GM21515 (cell line): Measurements from ENCODE around the gene CHRNB1.

Experiments used
- ATAC-seq: cut with Tn5 transposase; IDR thresholded peaks from one replicate; pipeline ENCODE4 v1.9.1; 2021; ENCODE audit not compliant: unreplicated experiment

The CHRNB1 gene, protein sequence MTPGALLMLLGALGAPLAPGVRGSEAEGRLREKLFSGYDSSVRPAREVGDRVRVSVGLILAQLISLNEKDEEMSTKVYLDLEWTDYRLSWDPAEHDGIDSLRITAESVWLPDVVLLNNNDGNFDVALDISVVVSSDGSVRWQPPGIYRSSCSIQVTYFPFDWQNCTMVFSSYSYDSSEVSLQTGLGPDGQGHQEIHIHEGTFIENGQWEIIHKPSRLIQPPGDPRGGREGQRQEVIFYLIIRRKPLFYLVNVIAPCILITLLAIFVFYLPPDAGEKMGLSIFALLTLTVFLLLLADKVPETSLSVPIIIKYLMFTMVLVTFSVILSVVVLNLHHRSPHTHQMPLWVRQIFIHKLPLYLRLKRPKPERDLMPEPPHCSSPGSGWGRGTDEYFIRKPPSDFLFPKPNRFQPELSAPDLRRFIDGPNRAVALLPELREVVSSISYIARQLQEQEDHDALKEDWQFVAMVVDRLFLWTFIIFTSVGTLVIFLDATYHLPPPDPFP

DNA sequence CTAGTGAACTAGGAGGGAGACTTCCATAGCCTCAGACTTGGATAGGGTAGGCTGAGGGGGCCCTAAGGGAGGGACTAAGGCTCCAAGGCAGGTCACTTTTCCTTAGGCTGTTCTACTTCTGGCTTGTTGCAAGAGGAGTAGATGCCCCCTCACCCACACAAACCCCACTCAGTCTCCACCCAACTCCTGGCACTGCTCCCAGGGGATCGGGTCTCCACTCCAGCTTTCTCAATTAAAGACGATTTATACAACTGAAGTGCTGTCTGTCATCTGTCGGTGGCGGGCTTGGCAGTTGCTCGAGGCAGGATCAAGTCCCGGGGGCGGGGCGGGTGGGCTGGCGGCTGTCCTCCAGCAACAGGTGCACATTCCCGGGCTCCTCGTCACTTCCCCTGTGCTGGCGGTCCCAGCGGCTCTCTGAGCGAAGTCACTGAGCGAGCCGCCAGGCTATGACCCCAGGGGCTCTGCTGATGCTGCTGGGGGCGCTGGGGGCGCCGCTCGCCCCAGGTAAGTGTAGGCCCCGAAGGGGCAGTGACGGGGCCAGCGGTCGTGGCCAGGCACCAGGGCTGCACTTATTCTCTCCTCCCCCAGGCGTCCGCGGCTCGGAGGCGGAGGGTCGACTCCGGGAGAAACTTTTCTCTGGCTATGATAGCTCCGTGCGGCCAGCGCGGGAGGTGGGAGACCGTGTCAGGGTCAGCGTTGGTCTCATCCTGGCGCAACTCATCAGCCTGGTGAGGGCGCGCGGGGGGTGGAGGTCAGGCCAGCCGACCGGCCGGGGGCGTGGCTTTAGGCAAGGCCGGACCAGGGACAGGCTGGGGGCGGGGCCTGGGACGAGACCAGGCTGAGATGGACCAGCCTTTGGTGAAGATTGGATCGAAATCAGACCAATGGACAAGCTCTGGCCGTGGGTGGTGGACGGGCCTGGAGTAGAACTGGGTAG lies at the start of gene CHRNB1:
TSS of gene CHRNB1 (plus strand) at position 380 of the 937 bp plus-strand sequence. CDS start at position 447, 67 bp downstream.
- ATAC-seq = no peak

DNA sequence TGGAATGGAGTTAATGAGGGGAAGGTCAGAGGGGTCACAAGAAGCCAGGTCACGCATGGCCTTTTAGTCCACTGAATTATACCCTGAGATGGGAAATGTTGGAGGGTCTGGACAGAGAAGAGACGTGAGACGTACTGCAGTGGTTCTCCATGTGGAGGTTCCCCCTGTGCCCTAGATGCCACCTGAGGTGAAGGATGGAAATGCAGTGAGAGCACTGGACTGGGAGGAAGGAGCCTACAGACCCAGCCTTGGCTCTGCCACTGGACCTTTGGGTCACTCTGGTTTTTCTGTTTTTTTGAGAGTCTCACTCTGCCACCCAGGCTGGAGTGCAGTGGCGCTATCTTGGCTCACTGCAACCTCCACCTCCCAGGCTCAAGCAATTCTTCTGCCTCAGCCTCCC lies 48.7 kb upstream of the CHRNB1 start:
- no peak for ATAC-seq

DNA sequence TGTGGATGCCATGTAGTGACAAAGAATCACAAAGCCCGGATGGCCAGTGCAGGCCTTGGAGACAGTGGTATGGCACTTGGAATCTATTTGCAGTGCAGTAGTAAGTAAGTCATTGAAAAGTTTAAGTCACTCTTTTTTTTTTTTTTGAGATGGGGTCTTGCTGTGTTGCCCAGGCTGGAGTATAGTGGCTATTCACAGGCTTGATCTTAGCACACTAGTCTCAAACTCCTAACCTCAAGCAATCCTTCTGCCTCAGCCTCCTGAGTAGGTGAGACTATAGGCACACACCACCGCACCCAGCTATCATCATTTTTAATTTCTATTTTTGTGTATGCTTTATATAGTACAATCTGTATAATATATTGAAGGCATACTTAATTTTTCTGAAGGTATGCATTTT lies 46.2 kb upstream of the CHRNB1 start:
- no peak for ATAC-seq

DNA sequence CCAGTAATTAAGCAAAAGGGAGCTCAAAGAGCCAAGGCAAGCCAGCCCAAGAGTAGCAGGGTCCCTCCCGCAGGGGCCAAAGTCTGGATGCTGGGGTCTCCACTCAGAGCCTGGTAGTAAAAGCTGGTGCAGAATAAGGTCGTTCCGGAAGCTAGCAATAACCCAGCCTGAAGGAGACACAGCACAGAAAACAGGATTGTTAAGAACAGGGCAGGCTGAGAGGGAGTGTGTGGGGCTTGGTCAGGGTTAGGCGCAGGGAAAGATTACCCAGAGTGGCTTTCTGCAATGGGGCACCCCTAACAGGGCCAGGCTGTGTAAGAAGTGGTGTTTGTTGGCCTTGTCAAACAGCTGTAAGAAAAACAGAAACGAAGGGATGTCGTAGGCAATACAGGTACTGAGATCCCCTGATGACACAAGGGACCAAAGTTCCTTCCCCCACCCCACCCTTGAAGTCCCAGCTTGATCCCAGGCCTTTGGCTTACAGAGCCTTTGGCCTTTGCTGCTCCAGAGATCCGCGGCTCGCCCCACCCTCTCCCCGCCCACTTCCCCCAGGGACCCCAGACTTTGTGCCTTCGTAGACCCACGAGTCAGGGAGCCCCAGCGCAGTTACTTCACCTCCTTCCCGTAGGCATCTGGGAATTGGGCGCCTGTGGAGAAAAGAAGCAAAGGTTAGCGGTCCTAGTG lies 41.7 kb upstream of the CHRNB1 start:
- ATAC-seq = no peak

DNA sequence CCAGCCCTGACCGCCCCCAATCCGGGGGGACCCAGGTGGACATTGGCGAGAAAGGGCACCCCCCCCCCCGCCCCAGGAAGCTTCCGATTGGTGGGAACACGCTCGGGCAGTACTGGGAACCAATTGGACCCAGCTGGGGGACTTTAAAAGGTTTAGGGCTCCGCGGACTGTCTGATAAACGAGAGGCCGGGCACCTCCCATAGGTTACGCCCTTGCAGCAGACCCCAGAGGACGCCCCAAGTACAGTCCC lies 41.2 kb upstream of the CHRNB1 start:
- no peak for ATAC-seq

DNA sequence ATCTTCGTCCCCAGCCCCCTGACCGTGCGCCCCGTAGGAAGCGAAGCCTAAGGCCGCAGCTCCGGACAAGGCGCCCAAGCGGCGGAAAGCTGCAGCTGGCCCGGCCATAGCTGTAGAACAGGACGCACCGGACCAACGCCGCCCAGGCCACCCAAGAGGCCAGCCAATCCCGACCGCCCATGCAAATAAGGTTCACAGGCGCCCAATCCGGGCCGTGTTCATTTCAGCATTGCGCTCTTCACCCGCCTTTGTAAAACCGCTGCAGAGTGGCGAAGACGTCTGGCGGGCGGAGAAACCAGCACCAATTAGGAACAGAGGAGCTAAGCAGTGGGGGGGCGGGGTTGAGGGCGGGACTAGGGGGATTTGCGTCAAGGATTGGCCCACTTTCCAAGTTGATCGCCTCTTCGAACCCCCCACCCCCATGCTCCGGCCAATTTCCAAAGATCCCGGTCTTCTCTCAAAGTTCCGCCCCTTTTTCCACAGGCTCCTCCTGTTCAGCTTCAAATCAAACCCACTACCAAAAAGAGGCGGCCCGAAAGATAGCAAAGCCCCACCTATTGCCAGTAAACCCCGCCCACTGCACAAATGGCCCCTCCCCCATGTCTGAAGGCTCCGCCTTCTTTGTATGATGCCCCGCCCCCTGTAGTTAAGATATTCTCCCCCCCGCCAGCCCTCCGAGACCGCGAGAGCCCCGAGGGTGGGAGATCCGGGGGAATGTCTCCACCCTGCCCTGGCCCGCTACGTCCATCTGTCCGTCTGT lies 40.7 kb upstream of the CHRNB1 start, which contains the start of gene TMEM256:
TSS of gene TMEM256 (minus strand) at position 121 of the 760 bp plus-strand sequence. CDS start at position 108, 13 bp downstream.
- peak; percentile 89 for ATAC-seq

DNA sequence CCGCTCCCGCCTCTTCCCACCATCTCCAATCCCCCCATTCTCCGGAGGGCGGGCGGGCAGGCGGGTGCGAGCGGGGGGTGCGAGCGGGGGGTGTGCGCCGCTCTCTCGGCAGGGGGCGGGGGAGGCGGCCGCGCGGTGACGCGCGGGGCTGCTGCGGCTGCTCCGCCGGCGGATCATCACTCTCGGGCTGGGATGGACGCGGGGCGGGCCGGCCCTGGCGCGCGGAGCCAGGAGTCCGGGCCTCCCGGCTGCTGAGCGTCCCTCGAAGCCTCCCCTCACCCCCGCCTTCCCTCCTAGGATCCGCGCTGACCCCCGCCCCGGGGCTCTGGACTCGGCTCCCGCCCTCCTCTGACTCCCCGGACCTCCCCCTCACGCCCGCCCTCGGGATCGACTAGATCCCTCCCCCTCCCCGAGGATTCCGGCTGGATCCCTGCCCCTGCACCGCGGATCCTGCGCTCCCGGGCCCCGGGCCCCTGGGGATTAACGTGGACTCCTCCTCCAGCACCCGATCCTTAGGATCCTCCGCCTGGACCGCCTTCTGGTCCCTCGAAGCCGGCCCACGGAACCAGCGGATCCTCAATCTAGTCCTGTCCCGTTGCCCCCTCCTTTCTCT lies 40.0 kb upstream of the CHRNB1 start:
- ATAC-seq = peak; percentile 5

DNA sequence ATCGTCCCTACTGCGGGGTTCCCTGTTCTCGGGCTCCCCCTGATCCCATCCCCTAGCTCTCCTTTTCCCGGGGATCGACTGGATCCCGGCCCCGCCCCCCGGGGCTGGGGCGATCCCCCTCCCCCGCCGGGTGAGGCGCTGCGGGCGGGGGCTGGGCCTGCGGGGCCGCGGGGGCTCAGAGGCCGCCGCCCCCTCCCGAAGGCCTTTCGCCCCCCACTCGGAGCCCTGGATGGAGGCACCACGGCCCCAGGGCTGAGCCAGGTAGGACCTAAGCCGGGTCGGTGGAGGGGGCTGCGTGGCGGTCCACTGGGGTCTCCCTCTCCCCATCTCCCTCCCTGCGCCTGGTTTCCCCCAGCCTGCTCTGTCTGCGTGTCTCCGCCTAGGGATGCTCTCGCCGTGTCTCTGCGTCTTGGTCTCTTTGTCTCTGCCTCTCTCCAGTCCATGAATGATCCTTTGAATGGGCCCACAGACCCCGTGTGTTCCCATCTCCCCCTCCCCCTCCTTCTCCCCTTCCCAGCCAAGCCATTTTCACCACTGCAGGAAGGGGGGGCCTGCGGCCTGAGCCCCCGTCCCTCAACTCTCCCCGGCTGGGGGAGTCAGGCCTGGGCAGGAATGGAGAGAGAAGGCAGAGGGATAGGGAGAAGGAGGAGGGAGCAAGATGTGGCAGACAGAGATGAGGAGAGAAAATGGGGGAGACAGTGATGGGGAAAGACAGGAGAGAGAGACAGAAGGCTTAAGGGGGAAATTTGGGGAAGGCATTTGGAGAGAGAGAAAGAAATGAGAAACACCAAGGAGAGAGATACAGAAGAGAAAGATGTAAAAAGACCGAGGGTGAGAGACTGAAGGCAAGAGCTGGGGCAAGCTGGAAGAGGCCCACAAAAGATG lies 39.3 kb upstream of the CHRNB1 start:
- no peak for ATAC-seq

DNA sequence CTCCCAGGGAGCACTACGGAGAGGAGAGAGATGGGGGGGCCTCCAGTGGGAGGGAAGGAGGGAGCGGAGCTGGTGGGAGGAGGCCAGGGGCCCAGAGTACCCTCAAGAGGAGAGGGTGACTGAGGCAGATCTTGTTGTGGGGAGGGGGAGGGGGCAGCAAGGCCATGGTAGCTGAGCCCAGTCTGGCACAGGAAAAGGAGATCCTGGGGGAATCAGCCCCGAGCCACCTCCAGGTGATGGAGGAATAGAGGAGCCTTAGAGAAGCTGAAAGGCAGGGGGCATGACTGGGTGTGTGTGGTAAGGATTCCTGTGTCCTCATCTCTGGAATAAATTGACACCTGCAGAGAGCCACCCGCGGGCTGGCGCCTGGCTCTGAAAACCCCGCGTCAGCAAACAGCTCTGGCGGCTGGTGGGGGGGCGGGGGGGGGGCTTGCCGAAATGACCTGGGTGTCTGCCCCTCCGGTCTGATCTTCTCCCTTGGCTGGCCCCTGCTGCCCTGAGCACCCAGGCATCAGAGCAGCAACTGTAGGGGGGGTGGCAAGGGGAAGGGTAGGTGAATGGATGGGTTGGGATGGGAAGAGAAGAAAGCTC lies 38.5 kb upstream of the CHRNB1 start:
- ATAC-seq = no peak

DNA sequence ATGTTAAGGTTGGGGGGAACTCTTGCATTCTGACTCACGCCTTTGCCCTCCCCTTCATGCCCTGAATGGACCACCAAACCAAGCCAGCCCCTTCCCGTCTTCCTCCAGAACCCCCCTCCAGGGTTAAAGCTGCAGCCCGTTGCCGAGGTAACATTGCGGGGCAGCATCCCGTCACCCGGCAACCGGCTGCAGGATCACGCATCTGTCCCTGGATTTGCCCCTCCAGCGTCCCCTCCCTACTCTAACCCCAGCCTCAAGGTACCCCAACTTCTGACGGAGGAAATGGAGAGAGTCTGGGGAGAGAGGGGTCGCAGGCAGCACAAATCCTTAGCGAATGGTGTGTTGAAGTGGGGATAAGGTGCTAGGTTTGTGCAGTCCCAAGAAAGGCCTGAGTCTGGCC lies 37.8 kb upstream of the CHRNB1 start:
- no peak for ATAC-seq

DNA sequence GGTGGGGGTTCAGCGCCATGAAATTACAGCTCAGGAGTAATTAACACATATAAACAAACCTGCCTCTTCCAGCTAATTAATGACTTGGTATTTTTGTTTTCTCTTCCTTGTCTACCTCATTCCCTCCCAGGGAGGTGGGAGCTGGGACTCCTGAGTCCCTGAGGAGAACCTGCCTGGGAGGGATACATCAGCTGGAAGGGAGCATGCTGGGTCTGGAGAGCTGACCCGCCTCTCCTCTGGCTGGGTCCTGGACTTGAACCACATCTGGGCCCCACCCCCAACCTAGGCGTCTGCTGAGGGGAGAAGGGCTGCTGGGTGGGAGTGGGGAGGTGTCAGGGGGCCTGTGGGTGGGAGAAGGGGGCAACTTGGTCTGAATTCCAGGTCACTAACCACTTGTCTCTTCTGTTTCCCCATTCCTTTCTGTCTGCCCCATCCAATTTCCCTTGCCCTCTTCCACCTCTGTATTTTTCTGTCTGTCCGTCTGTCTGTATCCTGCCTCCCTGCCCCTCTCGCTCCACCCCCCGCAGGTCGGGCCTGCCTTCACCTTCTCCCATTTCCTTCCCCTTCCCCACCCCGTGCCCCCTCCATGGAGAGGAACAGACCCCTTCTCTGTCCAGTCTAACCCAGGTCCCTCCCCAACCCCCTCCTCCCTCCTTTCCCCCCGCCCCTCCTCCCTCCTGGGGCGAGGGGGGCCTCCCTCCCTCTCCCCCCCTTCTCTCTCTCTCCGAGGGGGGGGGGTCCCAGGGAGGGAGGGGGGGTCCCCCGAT lies 37.2 kb upstream of the CHRNB1 start, which contains the start of gene NLGN2:
TSS of gene NLGN2 (plus strand) at position 361 of the 767 bp plus-strand sequence. CDS start 411 bp downstream, outside the sequence.
- ATAC-seq = no peak

DNA sequence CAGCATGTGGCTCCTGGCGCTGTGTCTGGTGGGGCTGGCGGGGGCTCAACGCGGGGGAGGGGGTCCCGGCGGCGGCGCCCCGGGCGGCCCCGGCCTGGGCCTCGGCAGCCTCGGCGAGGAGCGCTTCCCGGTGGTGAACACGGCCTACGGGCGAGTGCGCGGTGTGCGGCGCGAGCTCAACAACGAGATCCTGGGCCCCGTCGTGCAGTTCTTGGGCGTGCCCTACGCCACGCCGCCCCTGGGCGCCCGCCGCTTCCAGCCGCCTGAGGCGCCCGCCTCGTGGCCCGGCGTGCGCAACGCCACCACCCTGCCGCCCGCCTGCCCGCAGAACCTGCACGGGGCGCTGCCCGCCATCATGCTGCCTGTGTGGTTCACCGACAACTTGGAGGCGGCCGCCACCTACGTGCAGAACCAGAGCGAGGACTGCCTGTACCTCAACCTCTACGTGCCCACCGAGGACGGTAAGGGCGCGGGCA lies 36.6 kb upstream of the CHRNB1 start:
- ATAC-seq = no peak

DNA sequence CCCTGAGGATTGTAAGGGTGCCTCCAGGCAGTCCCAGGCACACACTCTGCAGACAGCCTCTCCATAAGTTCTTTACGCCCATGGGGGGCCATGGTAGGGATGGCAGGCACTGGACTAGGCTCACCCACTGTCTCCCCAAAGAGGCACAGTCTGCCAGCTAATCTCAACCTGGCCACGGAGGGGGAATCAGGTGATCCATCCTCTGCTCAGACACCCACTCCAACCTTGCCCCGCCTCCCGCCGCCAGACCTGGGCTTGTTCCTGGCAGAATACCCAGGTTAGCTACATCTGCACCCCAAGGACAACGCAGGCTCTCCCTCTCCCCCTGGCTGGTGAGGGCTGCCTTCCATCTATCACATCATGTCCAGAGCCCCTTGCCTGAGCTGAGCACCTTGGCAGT lies 36.0 kb upstream of the CHRNB1 start:
- no peak for ATAC-seq

DNA sequence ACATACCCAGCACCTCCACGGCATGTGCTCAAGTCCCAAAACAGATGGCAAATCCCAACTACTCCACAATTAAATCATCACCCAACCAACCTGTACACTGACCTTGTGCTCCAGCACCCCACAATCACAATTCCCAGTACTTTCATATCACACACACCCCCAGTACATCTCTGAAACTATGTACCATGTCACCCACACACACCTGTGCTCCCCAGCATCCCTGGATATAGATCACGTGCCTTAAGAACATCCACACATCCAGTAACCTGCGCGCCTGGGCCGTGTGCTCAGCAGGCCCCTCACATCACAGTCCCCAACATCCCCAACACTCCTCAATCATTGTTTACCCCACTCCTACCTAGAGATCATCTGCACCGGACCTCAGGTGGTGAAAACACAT lies 35.1 kb upstream of the CHRNB1 start:
- ATAC-seq = no peak

DNA sequence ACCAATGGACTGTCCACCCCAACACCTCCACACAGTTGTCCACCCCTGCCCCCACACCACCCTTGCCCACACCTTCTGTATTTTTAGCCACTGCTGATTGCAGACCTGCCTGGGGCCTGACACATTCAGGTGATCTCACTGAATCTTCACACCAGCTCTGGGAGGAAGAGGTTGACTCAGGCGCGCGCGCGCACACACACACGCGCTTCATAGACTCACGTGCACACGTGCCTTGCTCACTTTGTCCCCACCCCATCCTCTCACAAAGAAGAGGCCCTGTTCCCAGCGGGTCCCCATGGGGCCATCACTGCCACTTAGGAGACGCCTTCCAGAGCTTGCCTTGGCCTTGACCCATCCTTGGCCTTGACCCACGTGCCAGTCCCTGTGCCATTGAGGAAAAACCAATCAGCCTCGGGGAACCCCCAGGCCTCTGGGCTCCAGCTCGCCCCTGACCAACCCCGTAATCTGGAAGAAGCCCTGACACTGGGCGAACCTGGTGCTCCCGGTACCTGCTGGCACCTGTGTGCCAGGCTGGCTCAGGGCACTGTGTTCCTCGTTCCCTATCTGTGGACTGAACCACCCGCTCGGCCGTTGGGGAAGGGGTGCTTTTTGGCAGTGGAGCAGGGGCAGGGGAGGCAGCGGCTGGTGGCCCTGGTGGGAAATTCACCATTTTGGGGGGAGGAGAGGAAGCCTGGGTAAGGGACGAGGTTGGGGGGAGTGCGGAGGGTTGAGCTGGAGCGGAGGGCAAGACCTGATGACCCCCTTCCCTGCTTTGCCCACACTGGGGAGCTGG lies 34.0 kb upstream of the CHRNB1 start:
- no peak for ATAC-seq

DNA sequence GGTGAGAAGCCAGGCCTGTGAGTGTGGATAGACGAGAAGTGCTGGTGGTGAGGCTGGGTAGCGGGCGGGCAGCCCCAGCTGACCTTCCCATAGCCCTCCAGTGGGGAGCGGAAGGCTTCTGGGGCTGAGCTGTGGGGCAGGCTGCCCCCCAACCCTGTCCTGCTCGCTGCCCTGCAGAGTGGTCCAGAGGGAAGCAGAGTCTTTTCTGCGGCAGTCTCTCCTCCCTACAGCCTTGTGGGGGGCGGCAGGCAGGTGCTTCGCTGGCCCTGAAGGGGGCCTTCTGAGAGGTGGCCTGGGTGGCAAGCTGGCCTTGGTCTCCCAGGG lies 33.5 kb upstream of the CHRNB1 start:
- ATAC-seq = no peak

DNA sequence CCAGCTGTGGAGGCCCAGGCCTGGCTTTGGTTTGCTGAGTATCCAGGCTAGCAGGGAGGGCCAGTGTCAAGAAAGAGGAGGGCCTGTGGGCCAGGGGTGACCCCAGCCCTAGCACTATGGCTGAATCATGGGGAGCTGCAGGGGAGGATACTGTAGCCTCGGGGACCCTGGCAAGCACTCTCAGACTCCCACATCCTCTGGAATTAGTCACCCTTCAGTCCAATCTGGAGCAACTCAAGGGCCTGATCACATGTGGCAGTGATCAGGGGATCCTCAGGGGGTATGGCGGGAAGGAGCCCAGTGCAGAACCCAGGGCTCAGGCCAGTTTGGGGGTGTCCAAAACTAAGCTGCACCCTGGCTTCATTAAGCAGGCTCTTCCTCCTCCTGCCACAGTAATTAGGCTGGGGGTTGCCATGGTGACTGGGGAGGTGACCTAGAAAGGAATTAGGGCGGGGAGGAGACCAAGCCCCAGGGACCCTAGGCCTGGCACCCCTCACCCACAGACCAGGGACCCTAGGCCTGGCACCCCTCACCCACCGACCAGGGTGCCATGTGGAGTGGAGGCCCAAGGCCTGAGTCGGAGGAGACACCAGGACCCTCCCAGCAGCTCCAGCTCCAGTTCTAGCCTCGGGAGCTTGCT lies 31.4 kb upstream of the CHRNB1 start:
- no peak for ATAC-seq
